ENCODE results near the gene WFDC11. TPM values are rescaled to one million over a fixed set of nuclear protein-coding genes. Genes with fewer than 3 reads are reported as not detected.

Gene WFDC11
- total RNA-seq, 1 experiment from 2014 or later, result not detected

- peaks cover 2 to 4% of the 10 kb centered on the region in 2 experiments; a peak in 3 of 5 replicates for H3K9me3 Mint-ChIP-seq
- Histone ChIP-seq H3K27ac (ENCODE audit: insufficient read length, low read depth, low read length) (no peak overlapping the region), H2AK5ac (ENCODE audit: insufficient read length, low read length) (no peak overlapping the region), H3K4ac (ENCODE audit: low read depth, low read length) (no peak overlapping the region), H2BK5ac (ENCODE audit: insufficient read length, low read length) (no peak overlapping the region), H3T11ph (ENCODE audit: low read length) (no peak overlapping the region), H2BK12ac (ENCODE audit: insufficient read length, low read depth, low read length) (no peak overlapping the region), H4K5ac (ENCODE audit: insufficient read length, low read depth, low read length) (no peak overlapping the region), H3K56ac (ENCODE audit: insufficient read length, low read depth, low read length) (no peak overlapping the region), H3K27me3 (ENCODE audit: insufficient read depth, low read length) (no peaks in the 10 kb centered on the region), H3K9ac (ENCODE audit: extremely low read depth, insufficient read length, low read length) (no peak overlapping the region), H4K8ac (replicated peaks; ENCODE audit: insufficient read length, low read depth, low read length) (no peak overlapping the region), H3K18ac (ENCODE audit: insufficient read length, low read depth, low read length) (no peak overlapping the region), H3K4me2 (ENCODE audit: insufficient read depth, insufficient read length, low read length) (no peak overlapping the region), H3K14ac (ENCODE audit: insufficient read depth, low read length) (no peak overlapping the region), H2AFZ (ENCODE audit: low read length) (no peak overlapping the region), H2BK15ac (ENCODE audit: low read depth, low read length) (no peak overlapping the region), H3K9me3 (ENCODE audit: control insufficient read depth, low read depth, low read length) (no peaks in the 10 kb centered on the region), H3K4me1 (ENCODE audit: insufficient read depth, low read length) (no peaks in the 10 kb centered on the region), H4K20me1 (ENCODE audit: control insufficient read depth, insufficient read depth, insufficient read length) (no peaks in the 10 kb centered on the region), H3K79me1 (ENCODE audit: insufficient read depth, low read depth, low read length, poor library complexity, severe bottlenecking) (no peaks in the 10 kb centered on the region), H2BK20ac (ENCODE audit: low read depth, low read length, poor library complexity, severe bottlenecking) (no peak overlapping the region), H3K79me2 (ENCODE audit: insufficient read depth, low read length) (no peaks in the 10 kb centered on the region), H2BK120ac (ENCODE audit: low read depth, low read length, poor library complexity, severe bottlenecking) (no peak overlapping the region), H3K23ac (ENCODE audit: insufficient read length, low read depth, low read length) (no peak overlapping the region), H4K91ac (ENCODE audit: insufficient read length, low read depth, low read length) (no peak overlapping the region), H3K23me2 (ENCODE audit: insufficient read length, low read depth, low read length, poor library complexity, severe bottlenecking) (no peaks in the 10 kb centered on the region)
- WGBS (ENCODE audit: extremely low coverage, insufficient read length, low lambda C conversion rate), result no CpG with 5 or more reads among the region's 1 CpG
- peaks cover 0 to 4% (median 2%) of the 10 kb centered on the region in 3 experiments; a peak in 2 of 7 replicates for H3K36me3 Mint-ChIP-seq (ENCODE audit: insufficient read depth in 1 of 3, low read depth in 3 of 3)
- H3K4me1 Mint-ChIP-seq, result no peaks in the 10 kb centered on the region
- H3K4me3 Mint-ChIP-seq, result no peak overlapping the region
- H3K27me3 Mint-ChIP-seq (ENCODE audit: low read depth), result no peaks in the 10 kb centered on the region; the same call in 1 of the 2 replicates
- TF ChIP-seq, protein P1, sequence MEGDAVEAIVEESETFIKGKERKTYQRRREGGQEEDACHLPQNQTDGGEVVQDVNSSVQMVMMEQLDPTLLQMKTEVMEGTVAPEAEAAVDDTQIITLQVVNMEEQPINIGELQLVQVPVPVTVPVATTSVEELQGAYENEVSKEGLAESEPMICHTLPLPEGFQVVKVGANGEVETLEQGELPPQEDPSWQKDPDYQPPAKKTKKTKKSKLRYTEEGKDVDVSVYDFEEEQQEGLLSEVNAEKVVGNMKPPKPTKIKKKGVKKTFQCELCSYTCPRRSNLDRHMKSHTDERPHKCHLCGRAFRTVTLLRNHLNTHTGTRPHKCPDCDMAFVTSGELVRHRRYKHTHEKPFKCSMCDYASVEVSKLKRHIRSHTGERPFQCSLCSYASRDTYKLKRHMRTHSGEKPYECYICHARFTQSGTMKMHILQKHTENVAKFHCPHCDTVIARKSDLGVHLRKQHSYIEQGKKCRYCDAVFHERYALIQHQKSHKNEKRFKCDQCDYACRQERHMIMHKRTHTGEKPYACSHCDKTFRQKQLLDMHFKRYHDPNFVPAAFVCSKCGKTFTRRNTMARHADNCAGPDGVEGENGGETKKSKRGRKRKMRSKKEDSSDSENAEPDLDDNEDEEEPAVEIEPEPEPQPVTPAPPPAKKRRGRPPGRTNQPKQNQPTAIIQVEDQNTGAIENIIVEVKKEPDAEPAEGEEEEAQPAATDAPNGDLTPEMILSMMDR (conservative IDR thresholded peaks at IDR 0.05), result no peak
- H3K27ac Mint-ChIP-seq, result no peak overlapping the region
- DNase-seq, result no peak
Observed at GRCh38 chr20:45636513-45636912, 33.5 kb downstream of the WFDC11 start.

Data from H9 (cell line).